IPS-11a (cell line): ENCODE measurements around the gene PRKAG2.
A peak's percentile ranks its signal among the peaks of the same experiment; 100 is the strongest.

Source experiments
- H3K4me3 ChIP-seq: one replicate; pipeline ENCODE4 v1.5.1; 2013; ENCODE audit warnings: low read depth, low read length, control low read depth

The PRKAG2 gene

DNA sequence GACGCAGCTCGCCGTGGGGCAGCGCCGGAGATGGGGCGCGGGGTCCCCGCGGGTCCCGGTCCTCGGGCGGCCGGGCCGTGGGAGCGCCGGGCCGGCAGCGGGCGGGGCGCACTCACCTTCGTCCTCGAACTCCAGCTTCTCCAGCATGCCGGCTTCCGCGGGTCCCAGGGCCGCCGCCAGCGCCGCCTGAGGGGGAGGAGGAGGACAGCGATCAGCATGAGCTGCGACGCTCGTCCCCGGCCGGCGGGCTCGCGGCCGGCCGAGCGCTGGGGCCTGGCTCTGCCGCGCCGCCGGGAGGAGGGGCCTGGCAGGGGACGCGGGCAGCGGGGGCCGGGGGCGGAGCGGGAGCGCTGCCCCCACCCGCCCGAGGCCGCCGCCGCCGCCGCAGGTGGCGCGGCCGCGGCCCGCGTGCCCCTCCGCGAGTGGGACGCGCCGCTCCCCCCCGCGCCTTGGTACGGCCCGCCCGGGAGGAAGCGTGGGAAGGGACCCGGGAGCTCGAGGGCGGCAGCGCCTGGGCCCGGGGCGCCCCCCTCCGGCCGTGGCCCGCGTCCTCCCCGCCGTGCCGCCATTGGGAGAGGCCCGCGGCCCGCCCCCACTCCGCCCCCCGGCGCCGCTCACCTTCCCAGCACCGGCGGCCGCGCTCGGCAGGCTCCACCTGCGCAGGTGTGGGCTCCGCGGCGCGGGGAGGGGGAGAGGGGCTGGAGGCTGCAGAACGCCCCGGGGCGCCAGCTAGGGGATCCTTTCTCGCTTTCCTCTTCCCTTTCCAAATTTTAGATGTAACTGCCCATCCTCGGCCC lies 244.8 kb downstream of the PRKAG2 start:
- peak overlapping the region; percentile 80 for H3K4me3 ChIP-seq

- peak overlapping the region; percentile 80 for H3K4me3 ChIP-seq
Measured at GRCh38 chr7:151631570-151631952, 245.4 kb downstream of the PRKAG2 start.

- H3K4me3 ChIP-seq = peak overlapping the region; percentile 80
Measured at GRCh38 chr7:151630851-151631569, 245.9 kb downstream of the PRKAG2 start.

DNA sequence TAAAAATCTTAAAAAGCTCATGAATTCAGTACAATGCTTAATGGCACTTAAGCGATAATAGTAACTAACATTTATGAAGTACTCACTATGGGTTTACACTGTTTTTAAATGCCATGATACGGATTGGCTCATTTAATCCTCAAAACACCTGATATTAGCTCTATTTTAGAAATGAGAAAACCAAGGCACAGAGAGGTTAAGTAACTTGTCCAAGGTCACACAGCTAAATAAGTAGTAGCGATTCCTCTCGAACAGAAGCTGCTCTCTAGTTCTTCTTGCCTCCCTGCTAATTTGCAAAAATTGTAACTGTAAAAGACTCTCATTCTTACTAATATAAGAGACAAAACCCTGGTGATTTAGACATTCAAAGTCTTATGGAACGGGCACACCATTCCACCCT lies 246.6 kb downstream of the PRKAG2 start:
- no peak overlapping the region for H3K4me3 ChIP-seq

- H3K4me3 ChIP-seq = no peak overlapping the region
Measured at GRCh38 chr7:151629713-151630272, 247.1 kb downstream of the PRKAG2 start.

- H3K4me3 ChIP-seq = no peak overlapping the region
Measured at GRCh38 chr7:151628846-151629604, 247.9 kb downstream of the PRKAG2 start.

GRCh38 chr7:151626422-151627115 lies 250.3 kb downstream of the PRKAG2 start:
- H3K4me3 ChIP-seq = no peak overlapping the region

GRCh38 chr7:151625606-151626005 lies 251.3 kb downstream of the PRKAG2 start:
- H3K4me3 ChIP-seq = no peak overlapping the region

DNA sequence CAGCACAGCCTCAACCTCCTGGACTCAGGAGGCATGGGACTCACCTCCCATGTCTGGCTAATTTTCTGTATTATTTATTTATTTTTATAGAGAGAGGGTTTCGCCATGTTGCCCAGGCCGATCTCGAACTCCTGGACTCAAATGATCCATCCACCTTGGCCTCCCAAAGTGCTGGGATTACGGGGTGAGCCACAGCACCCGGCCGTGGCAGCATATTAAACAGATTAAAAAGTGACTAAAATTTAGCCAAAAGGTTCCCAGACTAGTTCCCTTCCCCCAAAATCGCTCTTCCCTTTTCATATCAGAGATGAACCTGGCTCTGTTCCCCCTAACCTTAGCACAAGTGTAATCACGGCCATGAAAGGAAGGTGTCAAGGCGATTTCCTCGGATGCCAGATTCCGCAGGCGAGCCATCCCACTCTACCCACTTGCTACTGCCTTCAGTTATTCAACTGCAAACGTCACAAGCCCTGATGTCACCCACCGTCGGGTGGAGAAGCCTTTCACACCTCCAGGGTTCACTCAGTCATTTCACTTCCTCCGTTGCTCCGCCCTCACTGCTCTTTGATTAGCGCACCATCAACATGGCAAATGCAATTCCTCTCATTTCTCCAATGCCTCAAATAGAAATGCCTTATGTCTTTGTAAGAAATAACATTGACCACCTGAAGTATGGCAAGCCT lies 252.5 kb downstream of the PRKAG2 start:
- H3K4me3 ChIP-seq = no peak overlapping the region

GRCh38 chr7:151623766-151624165 lies 253.1 kb downstream of the PRKAG2 start:
- no peak overlapping the region for H3K4me3 ChIP-seq

DNA sequence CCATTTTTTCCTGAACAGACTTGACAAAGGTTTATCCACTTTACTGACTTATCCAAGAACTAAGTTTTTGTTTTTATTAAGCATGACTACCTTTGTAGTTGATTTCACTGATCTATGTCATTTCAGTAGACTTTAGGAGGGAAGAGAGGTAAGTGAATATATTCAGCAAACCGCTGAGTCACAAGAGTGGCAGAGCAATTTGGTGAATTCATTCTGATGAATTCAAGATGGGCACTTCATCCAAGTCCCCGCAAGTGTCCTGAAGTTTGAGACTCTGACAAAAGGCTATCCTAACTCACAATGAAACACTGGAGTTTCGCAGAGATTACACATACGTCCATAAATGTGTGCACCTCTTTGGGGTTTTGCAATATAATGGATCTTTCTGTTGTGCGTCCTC lies 255.0 kb downstream of the PRKAG2 start:
- H3K4me3 ChIP-seq = no peak overlapping the region

GRCh38 chr7:151616443-151617213 lies 260.3 kb downstream of the PRKAG2 start:
- H3K4me3 ChIP-seq = no peak overlapping the region

DNA sequence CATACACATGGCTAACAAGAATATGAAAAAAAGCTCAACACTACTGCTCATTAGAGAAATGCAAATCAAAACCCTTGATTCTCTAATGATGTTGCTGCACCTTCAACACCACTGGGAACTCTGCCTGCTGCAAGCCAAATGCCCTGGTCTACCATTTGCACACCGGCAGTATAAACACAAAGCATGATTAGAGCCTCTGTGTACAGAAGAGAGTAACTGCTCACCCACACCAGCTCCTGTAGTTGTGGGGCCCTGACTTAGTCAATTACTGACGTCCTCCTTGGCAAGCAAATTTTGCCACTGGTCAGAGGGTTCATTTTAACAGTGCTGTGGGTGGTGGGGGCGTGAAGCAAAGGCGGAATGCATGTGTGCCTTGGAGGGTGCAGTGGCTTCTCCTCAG lies 261.1 kb downstream of the PRKAG2 start:
- no peak overlapping the region for H3K4me3 ChIP-seq

DNA sequence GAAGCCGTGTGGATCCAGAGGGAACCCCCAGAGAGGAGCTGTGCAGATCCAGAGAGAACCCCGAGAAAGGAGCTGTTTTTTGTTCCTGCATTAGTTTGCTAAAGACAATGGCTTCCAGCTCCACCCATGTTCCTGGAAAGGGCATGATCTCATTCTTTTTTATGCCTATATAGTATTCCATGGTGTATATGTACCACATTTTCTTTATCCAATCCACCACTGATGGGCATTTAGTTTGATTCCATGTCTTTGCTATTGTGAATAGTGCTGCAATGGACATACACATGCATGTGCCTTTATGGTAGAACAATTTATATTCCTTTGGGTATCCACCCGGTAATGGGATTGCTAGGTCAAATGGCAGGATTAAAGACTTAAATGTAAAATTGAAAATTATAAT lies 261.9 kb downstream of the PRKAG2 start:
- no peak overlapping the region for H3K4me3 ChIP-seq

DNA sequence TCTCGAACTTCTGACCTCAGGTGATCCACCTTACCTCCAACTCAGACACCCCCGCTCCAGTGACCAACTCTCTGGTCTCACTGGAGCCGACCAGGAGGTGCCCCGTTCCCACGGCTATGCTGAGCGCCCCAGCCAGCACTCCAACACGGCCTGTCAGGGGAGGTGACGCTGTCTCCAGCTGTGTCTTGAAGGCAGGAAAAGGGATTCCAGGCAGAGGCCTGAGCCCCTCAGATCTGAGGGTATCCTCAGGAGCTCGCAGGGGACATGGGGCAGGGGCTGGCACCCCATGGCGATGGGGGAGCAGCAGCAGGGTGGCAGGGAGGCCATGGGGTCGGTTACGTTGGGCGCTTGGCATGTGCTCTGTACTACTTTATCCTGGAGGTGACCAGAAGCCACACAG lies 262.9 kb downstream of the PRKAG2 start:
- H3K4me3 ChIP-seq = no peak overlapping the region

DNA sequence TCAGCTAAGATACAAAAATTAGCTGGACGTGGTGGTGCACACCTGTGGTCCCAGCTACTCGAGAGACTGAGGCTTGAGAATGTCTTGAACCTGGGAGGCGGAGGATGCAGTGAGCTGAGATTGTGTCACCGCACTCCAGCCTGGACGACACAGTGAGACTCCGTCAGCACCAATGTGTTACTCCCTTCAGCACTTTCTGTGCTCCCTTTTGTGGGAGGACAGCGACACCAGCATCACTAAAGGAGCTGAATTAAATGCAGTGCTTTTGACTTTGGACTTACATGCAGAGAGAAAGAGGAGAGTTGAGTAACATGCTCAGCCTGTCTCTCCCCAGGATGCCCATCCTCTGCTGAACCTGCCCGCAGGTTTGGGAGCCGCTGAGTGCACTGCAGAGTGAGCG lies 265.0 kb downstream of the PRKAG2 start:
- H3K4me3 ChIP-seq = no peak overlapping the region

- no peak overlapping the region for H3K4me3 ChIP-seq
Measured at GRCh38 chr7:151611041-151611440, 265.9 kb downstream of the PRKAG2 start.

DNA sequence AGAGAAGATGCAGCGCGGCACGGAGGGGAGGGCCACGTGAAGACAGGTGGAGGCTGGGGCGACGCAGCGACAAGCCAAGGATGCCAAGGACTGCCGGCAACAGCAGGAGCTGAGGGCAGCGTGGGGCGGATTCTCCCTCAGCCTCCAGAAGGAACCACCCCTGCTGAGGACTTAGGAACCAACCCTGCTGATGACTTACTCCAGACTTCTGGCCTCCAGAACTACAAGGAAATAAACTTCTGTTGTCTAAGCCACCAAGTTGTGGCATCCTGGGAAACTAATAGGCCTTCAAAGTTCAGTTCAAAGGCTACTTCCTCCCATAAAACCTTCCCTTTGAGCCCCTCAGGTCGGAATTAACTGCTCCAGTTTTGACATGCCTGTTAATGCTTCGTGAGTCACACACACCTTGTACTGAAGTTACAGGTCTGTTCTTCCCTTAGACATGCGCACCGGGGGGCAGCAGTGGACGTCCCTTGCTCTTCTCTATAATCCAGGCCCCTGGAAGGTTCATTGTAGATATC lies 268.8 kb downstream of the PRKAG2 start:
- no peak overlapping the region for H3K4me3 ChIP-seq

GRCh38 chr7:151607464-151607867 lies 269.4 kb downstream of the PRKAG2 start:
- no peak overlapping the region for H3K4me3 ChIP-seq
